DND-41 (cell line): Measurements from ENCODE around the gene NUMBL.

Experiments used
- ATAC-seq: fragments of 200-7000 bp; cut with Tn5 transposase; 3 replicates; pipeline ENCODE4 v1.9.1; 2021; ENCODE audit warnings: low read depth; ENCODE audit not compliant: insufficient read depth
- DNase-seq: peaks from one replicate; pipeline ENCODE4 v3.0.0-alpha.2; 2020
- H2AFZ ChIP-seq: 2 replicates; pipeline ENCODE4 v1.6.0; 2012; ENCODE audit warnings: low read depth, low read length
- H3K27ac ChIP-seq: 2 replicates; pipeline ENCODE4 v1.5.1; 2012; ENCODE audit warnings: low read length, inconsistent platforms
- H3K27me3 ChIP-seq: fragments of 200-600 bp; sonication (generic); 2 replicates; pipeline ENCODE4 v1.6.0; 2012; ENCODE audit warnings: low read length, mild to moderate bottlenecking, inconsistent platforms; ENCODE audit not compliant: insufficient read depth, poor library complexity
- H3K36me3 ChIP-seq: 2 replicates; pipeline ENCODE4 v1.5.1; 2012; ENCODE audit warnings: low read length, inconsistent platforms; ENCODE audit not compliant: insufficient read depth
- H3K4me1 ChIP-seq: 2 replicates; pipeline ENCODE4 v1.5.1; 2012; ENCODE audit warnings: mild to moderate bottlenecking, low read length; ENCODE audit not compliant: insufficient read depth
- H3K4me2 ChIP-seq: 2 replicates; pipeline ENCODE4 v1.6.0; 2012; ENCODE audit warnings: mild to moderate bottlenecking, moderate library complexity, low read length, inconsistent platforms; ENCODE audit not compliant: insufficient read depth
- H3K4me3 ChIP-seq, 2 experiments: fragments of 200-600 bp in 1 of 2; shearing (Covaris generic) in 1 of 2; 2 replicates each; pipeline ENCODE4 v1.5.1; 2012 to 2016; ENCODE audit warnings: inconsistent platforms in 2 of 2, low read length in 2 of 2, mild to moderate bottlenecking in 2 of 2, low read depth in 1 of 2, moderate library complexity in 1 of 2
- H3K79me2 ChIP-seq: 2 replicates; pipeline ENCODE4 v1.6.0; 2012; ENCODE audit warnings: low read length, inconsistent platforms; ENCODE audit not compliant: insufficient read depth
- H3K9ac ChIP-seq: 2 replicates; pipeline ENCODE4 v1.6.0; 2012; ENCODE audit warnings: low read depth, mild to moderate bottlenecking, inconsistent platforms, low read length, moderate library complexity
- H3K9me3 ChIP-seq: 2 replicates; pipeline ENCODE4 v1.5.1; 2012; ENCODE audit warnings: low read length, moderate library complexity, mild to moderate bottlenecking, inconsistent platforms; ENCODE audit not compliant: insufficient read depth, severe bottlenecking
- H4K20me1 ChIP-seq: 2 replicates; pipeline ENCODE4 v1.6.0; 2012; ENCODE audit warnings: low read length; ENCODE audit not compliant: insufficient read depth
- EZH2 ChIP-seq: IDR thresholded peaks from 3 replicates; pipeline ENCODE4 v1.6.1; 2012; ENCODE audit warnings: borderline replicate concordance, low read depth, mild to moderate bottlenecking, moderate library complexity, low read length, inconsistent platforms; ENCODE audit not compliant: severe bottlenecking
- TF ChIP-seq, protein P1 (sequence below): IDR thresholded peaks from 2 replicates; pipeline ENCODE4 v1.5.1; 2012; ENCODE audit warnings: borderline replicate concordance, low read length, moderate library complexity, mild to moderate bottlenecking; ENCODE audit not compliant: poor library complexity, severe bottlenecking; ENCODE audit errors: extremely low read depth

The NUMBL gene

DNA sequence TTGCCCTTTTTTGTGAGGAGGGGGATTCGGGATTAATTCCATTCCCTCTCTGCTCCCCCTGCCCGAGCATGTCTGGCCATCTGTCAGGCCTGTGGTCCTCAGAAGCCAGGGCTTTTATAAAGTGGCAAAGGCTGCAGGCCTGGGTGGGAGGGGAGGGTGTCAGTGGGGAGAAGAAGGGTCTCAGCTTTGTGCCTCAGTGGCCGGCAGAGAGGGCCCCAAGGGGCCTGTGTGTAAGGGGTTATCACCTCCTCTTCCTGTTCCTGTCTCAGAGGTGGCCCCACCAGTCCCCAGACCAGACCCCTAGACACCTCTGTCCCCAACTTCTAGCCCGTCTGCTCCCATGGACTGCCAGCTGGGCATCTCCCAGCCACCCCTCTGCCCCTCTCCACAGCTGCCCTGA, 3.4 kb upstream of the NUMBL start:
- no peaks in the 10 kb centered on the region for H4K20me1 ChIP-seq
- H3K9ac ChIP-seq = no peak overlapping the region
- H3K27ac ChIP-seq = no peak overlapping the region
- TF ChIP-seq EZH2 = no peak
- TF ChIP-seq, protein P1, sequence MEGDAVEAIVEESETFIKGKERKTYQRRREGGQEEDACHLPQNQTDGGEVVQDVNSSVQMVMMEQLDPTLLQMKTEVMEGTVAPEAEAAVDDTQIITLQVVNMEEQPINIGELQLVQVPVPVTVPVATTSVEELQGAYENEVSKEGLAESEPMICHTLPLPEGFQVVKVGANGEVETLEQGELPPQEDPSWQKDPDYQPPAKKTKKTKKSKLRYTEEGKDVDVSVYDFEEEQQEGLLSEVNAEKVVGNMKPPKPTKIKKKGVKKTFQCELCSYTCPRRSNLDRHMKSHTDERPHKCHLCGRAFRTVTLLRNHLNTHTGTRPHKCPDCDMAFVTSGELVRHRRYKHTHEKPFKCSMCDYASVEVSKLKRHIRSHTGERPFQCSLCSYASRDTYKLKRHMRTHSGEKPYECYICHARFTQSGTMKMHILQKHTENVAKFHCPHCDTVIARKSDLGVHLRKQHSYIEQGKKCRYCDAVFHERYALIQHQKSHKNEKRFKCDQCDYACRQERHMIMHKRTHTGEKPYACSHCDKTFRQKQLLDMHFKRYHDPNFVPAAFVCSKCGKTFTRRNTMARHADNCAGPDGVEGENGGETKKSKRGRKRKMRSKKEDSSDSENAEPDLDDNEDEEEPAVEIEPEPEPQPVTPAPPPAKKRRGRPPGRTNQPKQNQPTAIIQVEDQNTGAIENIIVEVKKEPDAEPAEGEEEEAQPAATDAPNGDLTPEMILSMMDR = no peak
- H2AFZ ChIP-seq = no peak overlapping the region
- H3K9me3 ChIP-seq = no peaks in the 10 kb centered on the region
- H3K4me2 ChIP-seq = no peak overlapping the region
- H3K27me3 ChIP-seq = no peaks in the 10 kb centered on the region
- peaks cover 24% of the 10 kb centered on the region for H3K4me1 ChIP-seq
- ATAC-seq (no peak), DNase-seq (no peak)
- no peak overlapping the region for H3K4me3 ChIP-seq
- H3K36me3 ChIP-seq = 0 out of 2 replicates have a peak, but pooled peaks cover 7% of the 10 kb centered on the region
- H3K79me2 ChIP-seq = no peaks in the 10 kb centered on the region

DNA sequence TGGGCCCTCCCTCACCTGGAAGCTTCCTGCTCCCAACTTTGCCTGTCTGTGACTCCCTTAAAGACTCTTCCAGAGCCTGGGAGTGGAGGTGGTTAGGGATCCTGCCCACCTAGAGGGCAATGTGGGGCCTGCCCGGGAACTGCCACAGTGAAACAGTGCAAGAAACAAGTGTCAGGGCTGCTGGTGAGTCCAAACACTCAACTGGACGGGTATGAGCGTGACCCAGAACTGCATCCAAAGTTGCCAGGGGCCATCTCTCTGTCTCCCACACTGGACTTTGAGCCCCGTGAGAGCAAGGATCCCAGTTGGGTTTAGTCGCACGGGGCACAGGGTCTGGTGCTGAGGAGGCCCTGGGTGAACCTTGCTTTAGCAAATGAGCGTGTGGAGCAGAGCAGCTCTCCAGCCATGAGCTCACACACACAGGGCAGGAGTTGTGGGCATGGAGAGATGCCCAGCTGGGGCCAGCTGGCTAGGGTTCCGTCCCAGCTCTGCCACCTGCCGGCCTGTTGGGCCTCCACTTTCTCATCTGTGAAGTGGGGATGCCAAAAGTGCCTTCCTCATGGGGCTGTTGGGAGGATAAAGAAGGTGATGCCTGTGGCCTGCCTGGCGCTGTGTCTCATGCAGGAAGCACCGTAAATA, 2.8 kb upstream of the NUMBL start:
- 0 out of 2 replicates have a peak, but pooled peaks cover 7% of the 10 kb centered on the region for H3K36me3 ChIP-seq
- no peak overlapping the region for H3K9ac ChIP-seq
- no peaks in the 10 kb centered on the region for H4K20me1 ChIP-seq
- H2AFZ ChIP-seq = no peak overlapping the region
- H3K4me1 ChIP-seq = peaks cover 26% of the 10 kb centered on the region
- no peaks in the 10 kb centered on the region for H3K9me3 ChIP-seq
- DNase-seq (no peak), ATAC-seq (no peak)
- H3K4me2 ChIP-seq = no peak overlapping the region
- no peak overlapping the region for H3K4me3 ChIP-seq
- H3K27me3 ChIP-seq = no peaks in the 10 kb centered on the region
- no peak for TF ChIP-seq EZH2
- TF ChIP-seq, protein P1 = no peak
- H3K79me2 ChIP-seq = no peaks in the 10 kb centered on the region
- no peak overlapping the region for H3K27ac ChIP-seq

- ATAC-seq (no peak), DNase-seq (no peak)
- Histone ChIP-seq H4K20me1 (no peaks in the 10 kb centered on the region), H3K4me3 (no peak overlapping the region), H3K79me2 (no peaks in the 10 kb centered on the region), H3K36me3 (0 out of 2 replicates have a peak, but pooled peaks cover 7% of the 10 kb centered on the region), H3K27me3 (no peaks in the 10 kb centered on the region), H3K9me3 (no peaks in the 10 kb centered on the region), H3K4me1 (peaks cover 26% of the 10 kb centered on the region), H3K27ac (no peak overlapping the region), H3K9ac (no peak overlapping the region), H3K4me2 (no peak overlapping the region), H2AFZ (no peak overlapping the region)
- TF ChIP-seq, protein P1 = no peak
- no peak for TF ChIP-seq EZH2
Observed at GRCh38 chr19:40692212-40692551, 1.7 kb upstream of the NUMBL start.
